Measurements from ENCODE around the gene ZDHHC17. TPM values are rescaled to one million over a fixed set of nuclear protein-coding genes. Genes with fewer than 3 reads are reported as not detected.

ZDHHC17 gene
- total and polyA plus RNA-seq, 2 experiments from 2014 or later = 11.7 to 39.8 TPM

GRCh38 chr12:76888775-76889174 lies 124.9 kb downstream of the ZDHHC17 start:
- H3K27ac ChIP-seq = no peak overlapping the region
- no peaks in the 10 kb centered on the region for H3K27me3 ChIP-seq
- H3K79me2 ChIP-seq = no peaks in the 10 kb centered on the region
- no peaks in the 10 kb centered on the region for H3K9me3 ChIP-seq (ENCODE audit: low read depth)
- H3K36me3 ChIP-seq (replicated peaks; ENCODE audit: insufficient read depth, low read depth) = no peaks in the 10 kb centered on the region
- no peak overlapping the region for H3K4me3 ChIP-seq
- DNase-seq (ENCODE audit: low spot score) = no peak
- H3K4me2 ChIP-seq = no peak overlapping the region
- no peak overlapping the region for H2AFZ ChIP-seq
- H3K9me2 ChIP-seq (replicated peaks; ENCODE audit: insufficient read depth) = no peaks in the 10 kb centered on the region
- 94% methylated on average over 1 of the region's 1 CpG for WGBS (ENCODE audit: low lambda C conversion rate, missing lambda C conversion rate)
- TF ChIP-seq EZH2 (IDR thresholded peaks at IDR 0.05; ENCODE audit: borderline replicate concordance) = no peak
- no peak for TF ChIP-seq CTCF (IDR thresholded peaks at IDR 0.05; ENCODE audit: poor library complexity)
- no peak for TF ChIP-seq EZH2phosphoT487 (IDR thresholded peaks at IDR 0.05; ENCODE audit: low read depth, severe bottlenecking, unreplicated experiment)
- H4K20me1 ChIP-seq (ENCODE audit: insufficient read depth, poor library complexity, severe bottlenecking) = no peaks in the 10 kb centered on the region
- no peaks in the 10 kb centered on the region for H3K4me1 ChIP-seq (ENCODE audit: insufficient read depth)

GRCh38 chr12:76890151-76891143 lies 126.5 kb downstream of the ZDHHC17 start:
- Histone ChIP-seq H2AFZ (no peak overlapping the region), H3K27me3 (no peaks in the 10 kb centered on the region), H4K20me1 (ENCODE audit: insufficient read depth, poor library complexity, severe bottlenecking) (no peaks in the 10 kb centered on the region), H3K4me2 (no peak overlapping the region), H3K79me2 (no peaks in the 10 kb centered on the region), H3K4me3 (no peak overlapping the region), H3K9me3 (ENCODE audit: low read depth) (no peaks in the 10 kb centered on the region), H3K27ac (no peak overlapping the region), H3K4me1 (ENCODE audit: insufficient read depth) (no peaks in the 10 kb centered on the region), H3K9me2 (replicated peaks; ENCODE audit: insufficient read depth) (no peaks in the 10 kb centered on the region), H3K36me3 (replicated peaks; ENCODE audit: insufficient read depth, low read depth) (no peaks in the 10 kb centered on the region)
- no peak for TF ChIP-seq EZH2 (IDR thresholded peaks at IDR 0.05; ENCODE audit: borderline replicate concordance)
- no peak for TF ChIP-seq CTCF (IDR thresholded peaks at IDR 0.05; ENCODE audit: poor library complexity)
- TF ChIP-seq EZH2phosphoT487 (IDR thresholded peaks at IDR 0.05; ENCODE audit: low read depth, severe bottlenecking, unreplicated experiment) = no peak
- 63% methylated on average over 8 of the region's 8 CpGs for WGBS (ENCODE audit: low lambda C conversion rate, missing lambda C conversion rate)
- DNase-seq (ENCODE audit: low spot score) = peak; percentile 63

GRCh38 chr12:76891609-76892008 lies 127.7 kb downstream of the ZDHHC17 start:
- no peak for TF ChIP-seq EZH2phosphoT487 (IDR thresholded peaks at IDR 0.05; ENCODE audit: low read depth, severe bottlenecking, unreplicated experiment)
- 92% methylated on average over 3 of the region's 3 CpGs for WGBS (ENCODE audit: low lambda C conversion rate, missing lambda C conversion rate)
- H3K27me3 ChIP-seq = no peaks in the 10 kb centered on the region
- no peak overlapping the region for H3K4me2 ChIP-seq
- DNase-seq (ENCODE audit: low spot score) = no peak
- H2AFZ ChIP-seq = no peak overlapping the region
- H3K4me1 ChIP-seq (ENCODE audit: insufficient read depth) = no peaks in the 10 kb centered on the region
- H3K27ac ChIP-seq = no peak overlapping the region
- no peaks in the 10 kb centered on the region for H3K9me2 ChIP-seq (replicated peaks; ENCODE audit: insufficient read depth)
- H3K4me3 ChIP-seq = no peak overlapping the region
- H3K9me3 ChIP-seq (ENCODE audit: low read depth) = no peaks in the 10 kb centered on the region
- no peaks in the 10 kb centered on the region for H3K79me2 ChIP-seq
- H3K36me3 ChIP-seq (replicated peaks; ENCODE audit: insufficient read depth, low read depth) = no peaks in the 10 kb centered on the region
- H4K20me1 ChIP-seq (ENCODE audit: insufficient read depth, poor library complexity, severe bottlenecking) = no peaks in the 10 kb centered on the region

- H3K4me2 ChIP-seq = no peak overlapping the region
- peaks cover 5% of the 10 kb centered on the region for H3K4me1 ChIP-seq (ENCODE audit: insufficient read depth)
- no peaks in the 10 kb centered on the region for H3K27me3 ChIP-seq
- no peaks in the 10 kb centered on the region for H3K79me2 ChIP-seq
- H3K9me3 ChIP-seq (ENCODE audit: low read depth) = no peaks in the 10 kb centered on the region
- WGBS (ENCODE audit: low lambda C conversion rate, missing lambda C conversion rate) = 96% methylated on average over 5 of the region's 5 CpGs
- no peak overlapping the region for H3K4me3 ChIP-seq
- H3K9me2 ChIP-seq (replicated peaks; ENCODE audit: insufficient read depth) = no peaks in the 10 kb centered on the region
- H3K36me3 ChIP-seq (replicated peaks; ENCODE audit: insufficient read depth, low read depth) = no peaks in the 10 kb centered on the region
- TF ChIP-seq EZH2 (IDR thresholded peaks at IDR 0.05; ENCODE audit: borderline replicate concordance) (no peak), EZH2phosphoT487 (IDR thresholded peaks at IDR 0.05; ENCODE audit: low read depth, severe bottlenecking, unreplicated experiment) (no peak), CTCF (IDR thresholded peaks at IDR 0.05; ENCODE audit: poor library complexity) (no peak)
- H4K20me1 ChIP-seq (ENCODE audit: insufficient read depth, poor library complexity, severe bottlenecking) = no peaks in the 10 kb centered on the region
- H2AFZ ChIP-seq = no peak overlapping the region
- DNase-seq (ENCODE audit: low spot score) = no peak
- no peak overlapping the region for H3K27ac ChIP-seq
Observed at GRCh38 chr12:76895796-76896195, 131.9 kb downstream of the ZDHHC17 start.

Data from hepatocyte (in vitro differentiated cells).